H9 (cell line): Measurements from ENCODE around the gene PDE1A. TPM values are rescaled to one million over a fixed set of nuclear protein-coding genes. Genes with fewer than 3 reads are reported as not detected.

ENCODE experiments used
- DNase-seq: peaks from one replicate; pipeline ENCODE4 v3.0.0-alpha.2; 2017
- H2AFZ ChIP-seq: one replicate; pipeline ENCODE4 v1.6.1; 2013; ENCODE audit warnings: mild to moderate bottlenecking, low read length, control low read depth, moderate library complexity
- H2AK5ac ChIP-seq: 2 replicates; pipeline ENCODE4 v1.6.1; 2013; ENCODE audit warnings: low read length, control low read depth, mixed read lengths; ENCODE audit not compliant: insufficient read length
- H2BK120ac ChIP-seq: one replicate; pipeline ENCODE4 v1.6.1; 2013; ENCODE audit warnings: low read depth, mild to moderate bottlenecking, low read length, control low read depth, inconsistent platforms; ENCODE audit not compliant: poor library complexity, severe bottlenecking
- H2BK12ac ChIP-seq: 2 replicates; pipeline ENCODE4 v1.6.1; 2013; ENCODE audit warnings: low read length, control low read depth, mixed read lengths, low read depth; ENCODE audit not compliant: insufficient read length
- H2BK15ac ChIP-seq: 2 replicates; pipeline ENCODE4 v1.6.1; 2013; ENCODE audit warnings: low read depth, low read length, control low read depth
- H2BK20ac ChIP-seq: one replicate; pipeline ENCODE4 v1.6.1; 2013; ENCODE audit warnings: low read depth, mild to moderate bottlenecking, low read length, control low read depth, inconsistent platforms; ENCODE audit not compliant: poor library complexity, severe bottlenecking
- H2BK5ac ChIP-seq: 2 replicates; pipeline ENCODE4 v1.6.1; 2013; ENCODE audit warnings: low read length, control low read depth, mixed read lengths; ENCODE audit not compliant: insufficient read length
- H3K14ac ChIP-seq: 2 replicates; pipeline ENCODE4 v1.6.1; 2013; ENCODE audit warnings: low read length, control low read depth; ENCODE audit not compliant: insufficient read depth
- H3K18ac ChIP-seq: 2 replicates; pipeline ENCODE4 v1.6.1; 2013; ENCODE audit warnings: low read depth, mild to moderate bottlenecking, mixed read lengths, low read length, control low read depth; ENCODE audit not compliant: insufficient read length
- H3K23ac ChIP-seq: 2 replicates; pipeline ENCODE4 v1.6.1; 2013; ENCODE audit warnings: low read length, control low read depth, mixed read lengths, low read depth; ENCODE audit not compliant: insufficient read length
- H3K23me2 ChIP-seq: 2 replicates; pipeline ENCODE4 v1.6.1; 2013; ENCODE audit warnings: low read depth, mild to moderate bottlenecking, mixed read lengths, low read length, control low read depth; ENCODE audit not compliant: insufficient read length, poor library complexity, severe bottlenecking
- H3K27ac ChIP-seq: 2 replicates; pipeline ENCODE4 v1.5.1; 2013; ENCODE audit warnings: low read length, control low read depth, mixed read lengths, low read depth; ENCODE audit not compliant: insufficient read length
- H3K27me3 ChIP-seq: 2 replicates; pipeline ENCODE4 v1.6.1; 2013; ENCODE audit warnings: low read length, control low read depth, inconsistent platforms; ENCODE audit not compliant: insufficient read depth
- H3K4ac ChIP-seq: 2 replicates; pipeline ENCODE4 v1.6.1; 2013; ENCODE audit warnings: low read depth, mild to moderate bottlenecking, control low read depth, inconsistent platforms, low read length, moderate library complexity
- H3K4me1 ChIP-seq: 2 replicates; pipeline ENCODE4 v1.6.1; 2013; ENCODE audit warnings: low read length, control low read depth, inconsistent platforms; ENCODE audit not compliant: insufficient read depth
- H3K4me2 ChIP-seq: 2 replicates; pipeline ENCODE4 v1.6.1; 2013; ENCODE audit warnings: low read length, control low read depth, mixed read lengths; ENCODE audit not compliant: insufficient read length, insufficient read depth
- H3K56ac ChIP-seq: 2 replicates; pipeline ENCODE4 v1.6.1; 2013; ENCODE audit warnings: low read depth, mild to moderate bottlenecking, mixed read lengths, low read length, control low read depth; ENCODE audit not compliant: insufficient read length
- H3K79me1 ChIP-seq: 2 replicates; pipeline ENCODE4 v1.6.1; 2013; ENCODE audit warnings: low read depth, mild to moderate bottlenecking, moderate library complexity, low read length, control low read depth, inconsistent platforms; ENCODE audit not compliant: insufficient read depth, poor library complexity, severe bottlenecking
- H3K79me2 ChIP-seq: 2 replicates; pipeline ENCODE4 v1.6.1; 2013; ENCODE audit warnings: low read length, control low read depth, inconsistent platforms; ENCODE audit not compliant: insufficient read depth
- H3K9ac ChIP-seq: 2 replicates; pipeline ENCODE4 v1.6.1; 2013; ENCODE audit warnings: low read length, control low read depth, mixed read lengths; ENCODE audit not compliant: insufficient read length; ENCODE audit errors: extremely low read depth
- H3K9me3 ChIP-seq: one replicate; pipeline ENCODE4 v1.6.1; 2013; ENCODE audit warnings: low read depth, low read length, inconsistent platforms; ENCODE audit not compliant: control insufficient read depth
- H3T11ph ChIP-seq: one replicate; pipeline ENCODE4 v1.6.1; 2013; ENCODE audit warnings: mild to moderate bottlenecking, low read length, control low read depth, inconsistent platforms
- H4K20me1 ChIP-seq: one replicate; pipeline ENCODE4 v1.6.1; 2013; ENCODE audit not compliant: control insufficient read depth, insufficient read length, insufficient read depth
- H4K5ac ChIP-seq: 2 replicates; pipeline ENCODE4 v1.6.1; 2013; ENCODE audit warnings: low read depth, mild to moderate bottlenecking, mixed read lengths, low read length, control low read depth; ENCODE audit not compliant: insufficient read length
- H4K8ac ChIP-seq: replicated peaks from 2 replicates; pipeline ENCODE4 v1.6.1; 2013; ENCODE audit warnings: low read length, control low read depth, mixed read lengths, low read depth; ENCODE audit not compliant: insufficient read length
- H4K91ac ChIP-seq: 2 replicates; pipeline ENCODE4 v1.6.1; 2013; ENCODE audit warnings: low read depth, mild to moderate bottlenecking, moderate library complexity, mixed read lengths, low read length, control low read depth; ENCODE audit not compliant: insufficient read length
- H3K27ac Mint-ChIP-seq, 3 experiments: 2 replicates in 2 of 3; 3 replicates in 1 of 3; pipeline ENCODE4 v1.8.0; 2020 to 2021; ENCODE audit warnings: mixed read lengths in 3 of 3, mild to moderate bottlenecking in 1 of 3, moderate library complexity in 1 of 3
- H3K27me3 Mint-ChIP-seq: 2 replicates; pipeline ENCODE4 v1.8.0; 2021; ENCODE audit warnings: low read depth, mild to moderate bottlenecking, moderate library complexity, mixed read lengths
- H3K36me3 Mint-ChIP-seq, 3 experiments: 2 replicates in 2 of 3; 3 replicates in 1 of 3; pipeline ENCODE4 v1.8.0; 2020 to 2021; ENCODE audit warnings: low read depth in 3 of 3, mixed read lengths in 3 of 3; ENCODE audit not compliant: insufficient read depth in 1 of 3
- H3K4me1 Mint-ChIP-seq, 2 experiments: 2 replicates each; pipeline ENCODE4 v1.8.0; 2020; ENCODE audit warnings: mixed read lengths in 2 of 2
- H3K4me3 Mint-ChIP-seq, 2 experiments: 2 replicates in 1 of 2; 3 replicates in 1 of 2; pipeline ENCODE4 v1.8.0; 2020 to 2021; ENCODE audit warnings: mild to moderate bottlenecking in 2 of 2, mixed read lengths in 2 of 2, moderate library complexity in 1 of 2
- H3K9me3 Mint-ChIP-seq, 2 experiments: 2 replicates in 1 of 2; 3 replicates in 1 of 2; pipeline ENCODE4 v1.8.0; 2020; ENCODE audit warnings: mild to moderate bottlenecking in 2 of 2, mixed read lengths in 2 of 2, moderate library complexity in 1 of 2
- CTCF ChIP-seq: fragments of 200-600 bp; sonication (generic); conservative IDR thresholded peaks from 3 replicates; pipeline ENCODE4 v1.8.0; 2021; ENCODE audit warnings: antibody characterized with exemption, mild to moderate bottlenecking
- WGBS: extraction: QIAGEN DNeasy Blood & Tissue Kit; methylation state at CpG from one replicate; pipeline ENCODE4 v1.1.7; 2013; ENCODE audit warnings: missing lambda C conversion rate, low lambda C conversion rate, mixed read lengths; ENCODE audit not compliant: insufficient read length; ENCODE audit errors: extremely low coverage; 5-methylcytosine and 5-hydroxymethylcytosine counted together
- total RNA-seq: library from RNA; stranded (reverse); gene quantifications from 2 replicates; pipeline ENCODE4 v1.2.1, GENCODE V29; 2021

Gene PDE1A
- total RNA-seq, 1 experiment from 2014 or later = 0.11 TPM

DNA sequence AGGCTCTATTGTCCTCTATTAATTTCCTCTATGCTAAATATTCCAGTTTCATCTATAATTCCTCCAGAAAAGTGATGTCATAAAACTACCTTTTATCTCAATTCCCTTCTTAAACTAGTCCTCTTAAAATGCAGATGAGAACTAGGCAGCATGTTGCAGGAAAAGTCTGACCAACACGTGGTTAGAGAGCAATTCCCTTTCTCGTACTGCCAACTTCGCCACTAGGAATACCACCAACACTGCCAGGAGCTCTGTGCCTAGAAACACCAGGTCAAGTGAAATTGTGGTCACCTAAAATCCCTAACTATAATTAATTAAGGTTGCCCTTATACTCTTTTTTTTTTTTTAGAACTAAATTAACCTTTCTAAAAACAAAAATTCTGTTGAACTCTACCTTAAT, 313.5 kb downstream of the PDE1A start:
- H3K4me2 ChIP-seq = no peak overlapping the region
- TF ChIP-seq CTCF = no peak
- H4K5ac ChIP-seq = no peak overlapping the region
- H3K23me2 ChIP-seq = no peaks in the 10 kb centered on the region
- no peak overlapping the region for H2AFZ ChIP-seq
- H2BK120ac ChIP-seq = no peak overlapping the region
- no peak overlapping the region for H3K4ac ChIP-seq
- Mint-ChIP-seq H3K27ac (no peak overlapping the region; a peak in 1 of 7 replicates), H3K36me3 (no peaks in the 10 kb centered on the region), H3K9me3 (no peaks in the 10 kb centered on the region), H3K4me3 (no peak overlapping the region), H3K4me1 (peaks cover 6% of the 10 kb centered on the region in 2 experiments), H3K27me3 (no peaks in the 10 kb centered on the region)
- H4K8ac ChIP-seq = no peak overlapping the region
- H3K9ac ChIP-seq = no peak overlapping the region
- H2BK5ac ChIP-seq = no peak overlapping the region
- H3K79me2 ChIP-seq = no peaks in the 10 kb centered on the region
- H2BK20ac ChIP-seq = no peak overlapping the region
- no peak for DNase-seq
- no peak overlapping the region for H3T11ph ChIP-seq
- no peak overlapping the region for H3K27ac ChIP-seq
- H2BK15ac ChIP-seq = no peak overlapping the region
- H2AK5ac ChIP-seq = no peak overlapping the region
- no peaks in the 10 kb centered on the region for H4K20me1 ChIP-seq
- H3K27me3 ChIP-seq = no peaks in the 10 kb centered on the region
- WGBS = no CpG with 5 or more reads among the region's 3 CpGs
- H3K9me3 ChIP-seq = no peaks in the 10 kb centered on the region
- H3K4me1 ChIP-seq = no peaks in the 10 kb centered on the region
- no peak overlapping the region for H3K23ac ChIP-seq
- no peaks in the 10 kb centered on the region for H3K79me1 ChIP-seq
- no peak overlapping the region for H2BK12ac ChIP-seq
- H3K56ac ChIP-seq = no peak overlapping the region
- H4K91ac ChIP-seq = no peak overlapping the region
- H3K14ac ChIP-seq = no peak overlapping the region
- no peak overlapping the region for H3K18ac ChIP-seq
